ENCODE results near the gene SRP14. TPM values are rescaled to one million over a fixed set of nuclear protein-coding genes. Genes with fewer than 3 reads are reported as not detected.

SRP14 gene
- total RNA-seq, 1 donor from 2014 or later: 144 TPM

- Mint-ChIP-seq H3K27me3 (ENCODE audit: low read depth) (no peaks in the 10 kb centered on the region), H3K4me3 (ENCODE audit: unreplicated experiment) (no peak overlapping the region), H3K36me3 (ENCODE audit: low read depth) (peaks cover 39% of the 10 kb centered on the region), H3K27ac (ENCODE audit: unreplicated experiment) (no peak overlapping the region), H3K9me3 (ENCODE audit: low read depth) (peaks cover under 1% of the 10 kb centered on the region), H3K4me1 (ENCODE audit: low read depth) (peaks cover 29% of the 10 kb centered on the region)
- no peak for DNase-seq (ENCODE audit: low spot score)
- TF ChIP-seq CTCF (IDR thresholded peaks at IDR 0.05): no peak
Measured at GRCh38 chr15:40008061-40008765, 30.8 kb downstream of the SRP14 start.

GRCh38 chr15:40006646-40007045 lies 32.3 kb downstream of the SRP14 start:
- H3K36me3 Mint-ChIP-seq (ENCODE audit: low read depth): peaks cover 36% of the 10 kb centered on the region

GRCh38 chr15:40006003-40006402 lies 33.0 kb downstream of the SRP14 start:
- H3K4me3 Mint-ChIP-seq (ENCODE audit: unreplicated experiment): no peak overlapping the region
- no peaks in the 10 kb centered on the region for H3K27me3 Mint-ChIP-seq (ENCODE audit: low read depth)
- TF ChIP-seq CTCF (IDR thresholded peaks at IDR 0.05): no peak
- H3K36me3 Mint-ChIP-seq (ENCODE audit: low read depth): peaks cover 33% of the 10 kb centered on the region
- DNase-seq (ENCODE audit: low spot score): no peak
- H3K4me1 Mint-ChIP-seq (ENCODE audit: low read depth): peaks cover 29% of the 10 kb centered on the region
- peak overlapping the region; percentile 74 for H3K27ac Mint-ChIP-seq (ENCODE audit: unreplicated experiment)
- H3K9me3 Mint-ChIP-seq (ENCODE audit: low read depth): no peaks in the 10 kb centered on the region

More at GRCh38 chr15:40006646-40007045, 32.3 kb downstream of the SRP14 start:
- peak overlapping the region; percentile 49 for H3K27ac Mint-ChIP-seq (ENCODE audit: unreplicated experiment)
- no peak for DNase-seq (ENCODE audit: low spot score)
- peaks cover 29% of the 10 kb centered on the region for H3K4me1 Mint-ChIP-seq (ENCODE audit: low read depth)
- no peaks in the 10 kb centered on the region for H3K9me3 Mint-ChIP-seq (ENCODE audit: low read depth)
- no peak overlapping the region for H3K4me3 Mint-ChIP-seq (ENCODE audit: unreplicated experiment)
- TF ChIP-seq CTCF (IDR thresholded peaks at IDR 0.05): no peak
- H3K27me3 Mint-ChIP-seq (ENCODE audit: low read depth): no peaks in the 10 kb centered on the region

- Mint-ChIP-seq H3K27me3 (ENCODE audit: low read depth) (no peaks in the 10 kb centered on the region), H3K9me3 (ENCODE audit: low read depth) (no peaks in the 10 kb centered on the region), H3K4me1 (ENCODE audit: low read depth) (peaks cover 39% of the 10 kb centered on the region), H3K4me3 (ENCODE audit: unreplicated experiment) (no peak overlapping the region), H3K36me3 (ENCODE audit: low read depth) (peaks cover 27% of the 10 kb centered on the region), H3K27ac (ENCODE audit: unreplicated experiment) (no peak overlapping the region)
- no peak for TF ChIP-seq CTCF (IDR thresholded peaks at IDR 0.05)
- DNase-seq (ENCODE audit: low spot score): no peak
Measured at GRCh38 chr15:40003116-40003916, 35.7 kb downstream of the SRP14 start.

GRCh38 chr15:40002295-40002694 lies 36.7 kb downstream of the SRP14 start:
- no peak for TF ChIP-seq CTCF (IDR thresholded peaks at IDR 0.05)
- Mint-ChIP-seq H3K36me3 (ENCODE audit: low read depth) (peaks cover 27% of the 10 kb centered on the region), H3K9me3 (ENCODE audit: low read depth) (no peaks in the 10 kb centered on the region), H3K27me3 (ENCODE audit: low read depth) (no peaks in the 10 kb centered on the region), H3K4me1 (ENCODE audit: low read depth) (peaks cover 39% of the 10 kb centered on the region), H3K27ac (ENCODE audit: unreplicated experiment) (no peak overlapping the region), H3K4me3 (ENCODE audit: unreplicated experiment) (no peak overlapping the region)
- no peak for DNase-seq (ENCODE audit: low spot score)
